Muscle layer of colon (tissue), 2 donors: ENCODE measurements around the gene STAT4.

Experiments used
- H3K27ac ChIP-seq: one replicate; pipeline ENCODE4 v1.7.0; 2013; ENCODE audit warnings: low read depth, mild to moderate bottlenecking, low read length, moderate library complexity
- H3K27me3 ChIP-seq, 2 donors: one replicate each; pipeline ENCODE4 v1.7.0; 2013; ENCODE audit warnings: low read length in 2 of 2, mild to moderate bottlenecking in 2 of 2; ENCODE audit not compliant: insufficient read depth in 2 of 2, control insufficient read depth in 1 of 2
- H3K36me3 ChIP-seq: one replicate; pipeline ENCODE4 v1.7.0; 2013; ENCODE audit warnings: mild to moderate bottlenecking, low read length; ENCODE audit not compliant: insufficient read depth
- H3K4me1 ChIP-seq: one replicate; pipeline ENCODE4 v1.7.0; 2013; ENCODE audit warnings: mild to moderate bottlenecking, low read length; ENCODE audit not compliant: insufficient read depth
- H3K4me3 ChIP-seq, 2 donors: one replicate each; pipeline ENCODE4 v1.7.0; 2013; ENCODE audit warnings: low read length in 2 of 2, low read depth in 1 of 2, mild to moderate bottlenecking in 1 of 2, moderate library complexity in 1 of 2
- H3K9ac ChIP-seq: one replicate; pipeline ENCODE4 v1.7.0; 2013; ENCODE audit warnings: low read length
- H3K9me3 ChIP-seq: one replicate; pipeline ENCODE4 v1.7.0; 2013; ENCODE audit warnings: mild to moderate bottlenecking, low read length
- donor health status: abdominal sarcoma.
- donor health status: Adenocarcinoma of cecum.

Gene STAT4

DNA sequence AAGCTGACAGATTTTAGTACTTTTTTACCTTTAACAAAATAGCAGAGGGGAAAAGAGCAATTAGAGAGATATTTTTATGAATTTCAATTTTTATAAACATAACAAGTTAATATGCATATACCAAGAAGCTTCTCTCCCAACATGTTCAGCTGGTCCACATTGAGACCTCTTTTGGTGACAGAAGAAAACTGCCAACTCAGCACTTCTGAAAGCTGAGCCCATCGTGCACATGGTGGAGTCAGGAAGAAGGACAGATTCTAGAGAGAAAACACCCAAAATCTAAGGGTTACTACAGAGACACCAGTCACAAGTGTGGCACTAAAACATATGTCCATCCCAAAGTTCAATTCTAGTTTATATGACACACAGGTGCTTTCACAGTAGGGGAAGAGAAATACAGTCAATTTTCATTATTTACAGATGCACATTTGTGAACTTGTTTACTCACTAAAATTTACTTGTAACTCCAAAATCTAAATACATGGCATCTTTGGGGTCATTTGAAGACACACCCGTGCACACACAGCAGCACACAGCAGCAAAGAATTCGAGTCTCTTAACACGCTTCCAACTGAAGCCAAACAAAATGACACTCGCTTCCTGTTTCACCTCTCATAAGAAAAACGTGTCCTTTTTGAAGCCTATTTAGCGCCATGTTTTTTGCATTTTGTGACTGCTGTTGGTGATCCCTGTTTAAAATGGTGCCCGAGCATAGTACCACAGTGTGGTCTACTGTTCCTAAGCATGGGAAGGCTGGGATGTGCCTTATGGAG, 168.3 kb downstream of the STAT4 start:
- H3K4me1 ChIP-seq, result no peaks in the 10 kb centered on the region
- H3K36me3 ChIP-seq, result peaks cover 95% of the 10 kb centered on the region
- H3K27ac ChIP-seq, result no peak overlapping the region

DNA sequence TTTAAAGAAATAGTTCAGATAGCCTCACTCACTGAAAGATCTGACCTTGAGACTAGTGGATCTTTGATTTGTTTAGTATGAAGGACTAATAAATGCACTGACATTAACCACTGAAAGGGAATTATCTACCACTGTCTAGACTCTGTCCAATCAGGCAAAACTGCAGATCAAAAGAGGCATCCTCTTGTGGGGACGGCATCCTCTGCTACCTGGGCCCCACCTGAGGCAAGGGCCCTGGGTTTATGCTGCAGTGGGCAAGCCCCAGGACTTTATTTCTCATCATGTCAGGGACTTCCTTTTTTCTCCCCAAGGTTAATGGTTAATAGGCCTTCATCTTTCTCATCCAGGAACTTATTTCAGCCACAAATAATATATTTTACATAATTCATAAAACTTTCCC, 169.1 kb downstream of the STAT4 start:
- peaks cover 92% of the 10 kb centered on the region for H3K36me3 ChIP-seq
- H3K9me3 ChIP-seq, result no peaks in the 10 kb centered on the region
- no peaks in the 10 kb centered on the region for H3K4me1 ChIP-seq
- no peaks in the 10 kb centered on the region for H3K27me3 ChIP-seq
- H3K4me3 ChIP-seq, result no peak overlapping the region
- no peak overlapping the region for H3K27ac ChIP-seq
- H3K9ac ChIP-seq, result no peak overlapping the region

More for the DNA sequence above, 168.3 kb downstream of the STAT4 start:
- no peak overlapping the region for H3K9ac ChIP-seq
- H3K9me3 ChIP-seq, result no peaks in the 10 kb centered on the region
- no peaks in the 10 kb centered on the region for H3K27me3 ChIP-seq
- H3K4me3 ChIP-seq, result no peak overlapping the region

DNA sequence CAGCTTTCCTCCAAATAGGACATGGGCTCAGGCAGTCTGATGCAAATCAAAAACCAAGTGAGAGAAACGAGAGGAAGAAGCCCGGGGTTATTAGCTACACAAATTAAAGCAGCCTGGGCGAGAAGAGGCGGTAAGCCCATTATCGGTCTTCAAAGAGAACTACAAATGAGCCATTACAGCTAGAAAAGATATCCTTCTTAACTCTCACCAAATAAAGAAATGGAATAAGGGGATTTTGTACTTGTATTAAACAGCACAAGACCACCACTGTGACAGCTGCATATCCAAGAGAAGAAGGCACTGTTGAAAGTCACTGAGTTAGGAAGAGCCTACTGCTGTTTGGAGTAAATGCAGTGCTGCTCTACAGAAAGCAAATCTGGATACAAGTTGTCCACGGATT, 169.5 kb downstream of the STAT4 start:
- Histone ChIP-seq H3K9ac (no peak overlapping the region), H3K36me3 (peaks cover 92% of the 10 kb centered on the region), H3K27me3 (no peaks in the 10 kb centered on the region), H3K4me3 (no peak overlapping the region), H3K9me3 (no peaks in the 10 kb centered on the region), H3K27ac (no peak overlapping the region), H3K4me1 (no peaks in the 10 kb centered on the region)

DNA sequence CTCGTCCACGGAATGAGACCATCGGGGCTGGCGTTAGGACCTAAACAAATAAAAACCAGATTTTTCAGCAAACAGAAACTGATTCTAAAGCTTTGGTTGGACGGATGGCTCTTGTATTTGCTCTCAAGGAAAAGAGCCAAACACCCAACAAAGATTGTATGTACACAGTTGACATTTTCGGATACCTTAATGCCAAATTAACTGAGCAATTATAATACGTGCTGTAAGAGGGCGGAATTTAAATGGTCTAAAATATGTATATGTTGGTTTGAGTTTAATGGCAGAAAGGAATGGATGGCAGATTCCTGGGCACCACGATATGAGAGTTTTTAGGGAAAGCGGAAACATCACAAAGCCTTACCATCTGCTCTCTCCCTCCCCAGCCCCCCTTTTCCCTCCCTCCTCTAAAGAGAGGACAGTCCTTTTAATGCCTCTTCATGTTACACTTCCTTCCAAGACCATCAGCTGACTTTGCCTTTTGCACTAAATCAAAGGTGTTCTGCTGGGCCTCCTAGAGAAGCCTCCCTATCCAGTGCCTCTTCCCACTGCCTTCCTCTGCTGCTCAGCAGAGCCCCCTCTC, 170.1 kb downstream of the STAT4 start:
- H3K4me3 ChIP-seq, result no peak overlapping the region
- no peaks in the 10 kb centered on the region for H3K9me3 ChIP-seq
- peaks cover 92% of the 10 kb centered on the region for H3K36me3 ChIP-seq
- H3K27me3 ChIP-seq, result no peaks in the 10 kb centered on the region
- no peak overlapping the region for H3K9ac ChIP-seq
- H3K27ac ChIP-seq, result no peak overlapping the region
- no peaks in the 10 kb centered on the region for H3K4me1 ChIP-seq

DNA sequence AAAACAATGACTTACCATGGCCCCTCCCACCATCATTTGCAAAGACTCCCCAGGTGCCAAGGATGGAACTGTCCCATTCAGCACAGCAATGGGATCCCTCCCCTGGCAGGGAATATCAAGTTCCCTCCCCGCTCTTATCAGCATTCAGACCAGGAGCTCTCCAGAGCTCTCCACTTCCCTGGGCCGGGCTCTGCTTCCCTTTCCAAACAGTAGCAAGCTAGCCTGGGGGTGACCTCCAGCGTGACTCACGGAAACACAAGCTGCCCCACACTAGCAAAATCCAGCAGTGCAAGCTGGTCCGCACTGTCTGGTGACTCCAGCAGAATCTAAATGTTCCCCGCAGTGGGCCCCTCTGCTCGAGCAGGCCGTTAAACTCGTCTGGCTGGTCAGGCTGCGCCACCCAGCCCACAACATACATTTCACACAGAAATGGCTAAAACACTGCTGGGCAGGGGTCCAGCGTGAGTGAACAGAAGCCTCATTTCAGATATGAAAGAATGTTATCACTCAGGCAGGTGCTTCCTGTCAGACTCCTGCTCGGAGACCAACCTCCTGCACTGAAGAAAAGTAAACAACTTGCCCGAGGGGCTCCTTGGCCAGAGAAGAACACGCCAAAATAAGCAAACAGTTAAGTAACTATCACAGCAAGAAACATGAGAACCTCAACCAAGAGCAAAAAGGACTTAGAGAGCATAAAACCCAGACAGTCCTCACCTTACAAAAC, 170.7 kb downstream of the STAT4 start:
- Histone ChIP-seq H3K27me3 (no peaks in the 10 kb centered on the region), H3K9ac (no peak overlapping the region), H3K36me3 (peaks cover 92% of the 10 kb centered on the region), H3K4me1 (no peaks in the 10 kb centered on the region), H3K4me3 (no peak overlapping the region), H3K9me3 (no peaks in the 10 kb centered on the region), H3K27ac (no peak overlapping the region)
